ENCODE data around the gene RNF151. TPM values are rescaled to one million over a fixed set of nuclear protein-coding genes. Genes with fewer than 3 reads are reported as not detected.
"Not testable (repeated sequence)": the region's sequence is repeated elsewhere in the genome, so short reads cannot be mapped to it uniquely, and the experiment has no call there.

Gene RNF151
- total and polyA plus RNA-seq, 11 donors = not detected

DNA sequence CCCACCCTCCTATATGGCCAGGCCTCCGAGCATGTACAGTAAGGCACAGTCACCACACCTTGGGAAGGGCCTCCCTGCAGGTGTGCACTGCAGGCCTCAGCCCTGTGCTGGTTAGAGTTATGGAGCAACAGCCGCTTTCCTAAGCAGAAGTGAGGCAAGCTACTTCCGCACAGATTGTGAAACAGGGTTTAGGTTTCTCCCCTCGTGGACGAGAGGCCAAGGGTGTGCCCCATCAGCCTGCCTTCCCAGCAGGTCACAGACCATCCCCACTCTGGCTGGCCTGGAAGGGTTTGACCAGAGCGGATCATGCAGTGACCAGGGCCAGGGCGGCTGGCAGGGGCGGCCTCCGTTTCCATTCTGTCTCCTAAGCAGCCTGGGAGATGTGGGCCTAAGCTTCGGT is 28.3 kb upstream of the RNF151 start:
- Histone ChIP-seq H3K4me1 (peaks cover 0 to 27% (median 13%) of the 10 kb centered on the region in 12 donors), H3K36me3 (peaks cover 0 to 46% (median 38%) of the 10 kb centered on the region in 9 donors), H3K27ac (peak overlapping the region in 1 of 12 donors; percentile 75), H3K27me3 (no peaks in the 10 kb centered on the region), H3K9me3 (no peaks in the 10 kb centered on the region), H3K4me3 (no peak overlapping the region)
- peak in 2 of 5 donors; percentile 36 to 71 for DNase-seq
- 92 to 99% (median 94%) methylated on average over 10 of the region's 10 CpGs for WGBS, 4 donors
- no peak for ATAC-seq
- intact Hi-C loops (cut with DNase I) = loop anchor here in 1 of 10 donors (5.0 kb wide), 1 partner anchor 76 kb away; no protein-coding TSS in a partner anchor
- TF ChIP-seq, protein P1, sequence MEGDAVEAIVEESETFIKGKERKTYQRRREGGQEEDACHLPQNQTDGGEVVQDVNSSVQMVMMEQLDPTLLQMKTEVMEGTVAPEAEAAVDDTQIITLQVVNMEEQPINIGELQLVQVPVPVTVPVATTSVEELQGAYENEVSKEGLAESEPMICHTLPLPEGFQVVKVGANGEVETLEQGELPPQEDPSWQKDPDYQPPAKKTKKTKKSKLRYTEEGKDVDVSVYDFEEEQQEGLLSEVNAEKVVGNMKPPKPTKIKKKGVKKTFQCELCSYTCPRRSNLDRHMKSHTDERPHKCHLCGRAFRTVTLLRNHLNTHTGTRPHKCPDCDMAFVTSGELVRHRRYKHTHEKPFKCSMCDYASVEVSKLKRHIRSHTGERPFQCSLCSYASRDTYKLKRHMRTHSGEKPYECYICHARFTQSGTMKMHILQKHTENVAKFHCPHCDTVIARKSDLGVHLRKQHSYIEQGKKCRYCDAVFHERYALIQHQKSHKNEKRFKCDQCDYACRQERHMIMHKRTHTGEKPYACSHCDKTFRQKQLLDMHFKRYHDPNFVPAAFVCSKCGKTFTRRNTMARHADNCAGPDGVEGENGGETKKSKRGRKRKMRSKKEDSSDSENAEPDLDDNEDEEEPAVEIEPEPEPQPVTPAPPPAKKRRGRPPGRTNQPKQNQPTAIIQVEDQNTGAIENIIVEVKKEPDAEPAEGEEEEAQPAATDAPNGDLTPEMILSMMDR (IDR thresholded peaks at IDR 0.05) = no peak
- TF ChIP-seq POLR2A (IDR thresholded peaks at IDR 0.05) = no peak

DNA sequence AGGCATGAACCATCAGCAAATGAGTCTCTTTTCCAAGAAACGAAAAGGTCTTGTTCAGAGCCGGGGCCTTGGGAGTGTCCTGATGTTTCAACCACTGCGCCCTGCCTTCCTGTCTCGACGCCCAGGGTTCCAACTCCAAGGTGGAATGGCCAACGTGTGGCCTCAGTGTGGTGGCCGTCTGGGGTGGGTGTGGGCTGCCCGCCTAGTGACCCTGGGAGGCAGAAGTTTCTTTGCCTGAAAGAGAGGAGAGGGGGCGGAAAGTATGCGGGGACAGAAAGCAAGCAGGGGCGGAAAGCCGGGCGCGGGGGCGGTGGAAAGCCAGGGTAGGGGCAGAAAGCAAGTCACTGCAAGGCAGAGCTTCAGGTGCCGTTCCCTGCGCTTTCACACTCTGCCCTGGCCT is 27.7 kb upstream of the RNF151 start:
- H3K27me3 ChIP-seq = no peaks in the 10 kb centered on the region
- TF ChIP-seq POLR2A (IDR thresholded peaks at IDR 0.05) = no peak
- TF ChIP-seq, protein P1 (IDR thresholded peaks at IDR 0.05) = no peak
- H3K36me3 ChIP-seq = peaks cover 0 to 46% (median 38%) of the 10 kb centered on the region in 9 donors
- no peak overlapping the region for H3K4me3 ChIP-seq
- DNase-seq (no peak), ATAC-seq (no peak)
- WGBS, 4 donors = 92 to 95% (median 93%) methylated on average over 17 of the region's 17 CpGs
- H3K4me1 ChIP-seq = peaks cover 0 to 33% (median 16%) of the 10 kb centered on the region in 12 donors
- peak overlapping the region in 1 of 12 donors; percentile 75 for H3K27ac ChIP-seq
- intact Hi-C loops (cut with DNase I) = loop anchor here in 1 of 10 donors (5.0 kb wide), 1 partner anchor 77 kb away; no protein-coding TSS in a partner anchor
- no peaks in the 10 kb centered on the region for H3K9me3 ChIP-seq

- Histone ChIP-seq H3K4me1 (peaks cover 0 to 35% (median 16%) of the 10 kb centered on the region in 12 donors), H3K36me3 (peaks cover 0 to 46% (median 39%) of the 10 kb centered on the region in 9 donors)
- ATAC-seq, H3K27me3 ChIP-seq, H3K27ac ChIP-seq, H3K9me3 ChIP-seq, DNase-seq, H3K4me3 ChIP-seq: not testable (repeated sequence)
- WGBS, 4 donors = 93 to 97% (median 96%) methylated on average over 8 of the region's 8 CpGs
- intact Hi-C loops (cut with DNase I) = loop anchor here in 2 of 10 donors (5.0 kb wide), 2 partner anchors 78 to 158 kb away; partner anchors contain the start of genes NUBP2 (in 1 of the 2) and SPSB3 (in 1 of the 2)
Observed at GRCh38 chr16:1939833-1940232, 26.8 kb upstream of the RNF151 start.

DNA sequence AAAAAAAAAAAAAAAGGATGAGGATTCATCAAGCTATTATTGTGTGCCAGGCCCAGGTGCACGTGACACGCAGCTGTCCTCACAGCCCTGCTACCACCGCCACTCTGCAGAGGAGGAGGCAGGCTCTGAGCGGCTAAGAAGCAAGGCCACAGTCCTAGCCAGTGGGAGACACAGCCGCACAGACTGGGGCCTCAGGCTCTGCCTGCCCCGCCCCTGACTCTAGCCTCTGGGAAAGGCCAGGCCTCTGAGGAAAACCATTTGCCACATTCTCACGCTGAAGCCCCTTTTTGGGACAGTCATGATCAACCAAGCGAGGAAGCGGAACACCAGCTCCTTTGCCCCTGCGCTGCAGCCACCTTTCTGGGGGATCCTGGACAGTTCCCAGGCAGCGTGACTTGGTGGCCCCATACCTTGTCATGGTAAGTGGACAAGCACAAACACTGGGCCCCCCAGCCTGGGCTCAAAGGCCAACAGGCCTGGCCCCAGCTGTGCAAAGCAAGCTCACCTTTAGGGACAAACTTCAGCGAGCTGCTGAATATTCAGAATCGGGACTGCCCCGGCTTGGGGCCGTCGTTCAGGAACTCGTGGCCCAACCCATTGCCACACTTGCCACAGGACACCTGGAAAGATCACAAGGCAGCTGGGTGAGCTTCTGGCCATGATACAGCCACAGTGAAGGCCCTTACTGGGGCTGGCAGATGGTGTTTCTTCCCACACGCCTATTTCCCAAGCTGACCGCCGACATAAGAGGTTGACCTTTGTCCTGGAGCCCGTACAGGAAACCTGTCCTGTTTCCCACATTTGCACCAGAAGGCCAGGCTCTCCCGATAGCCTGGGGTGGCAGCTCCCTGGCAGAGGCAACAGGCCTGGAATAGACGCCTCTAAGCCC is 26.1 kb upstream of the RNF151 start:
- WGBS, 4 donors = 89 to 93% (median 91%) methylated on average over 23 of the region's 23 CpGs
- Histone ChIP-seq H3K4me3 (peak overlapping the region in 1 of 12 donors; percentile 82), H3K27me3 (no peaks in the 10 kb centered on the region), H3K36me3 (peaks cover 0 to 46% (median 39%) of the 10 kb centered on the region in 9 donors), H3K9me3 (no peaks in the 10 kb centered on the region), H3K4me1 (peaks cover 0 to 35% (median 16%) of the 10 kb centered on the region in 12 donors), H3K27ac (no peak overlapping the region)
- ATAC-seq = no peak
- DNase-seq = no peak
- TF ChIP-seq, protein P1 (IDR thresholded peaks at IDR 0.05) = no peak
- no peak for TF ChIP-seq POLR2A (IDR thresholded peaks at IDR 0.05)
- intact Hi-C loops (cut with DNase I) = loop anchor here in 1 of 10 donors (5.0 kb wide), 1 partner anchor 158 kb away; the partner anchor contains the start of genes NUBP2 and SPSB3

Measured in heart left ventricle (tissue), 16 donors.